Pulmonary artery endothelial cell (primary cell): ENCODE data around the gene SLC17A2. TPM values are rescaled to one million over a fixed set of nuclear protein-coding genes. Genes with fewer than 3 reads are reported as not detected.

Experiments used
- DNase-seq: peaks from one replicate; pipeline ENCODE4 v3.0.0-alpha.2; 2011; ENCODE audit warnings: low read depth, low spot score
- total RNA-seq: library from RNA; depleted of rRNA; stranded (reverse); fragments of >200 nt; gene quantifications from 2 replicates; pipeline ENCODE4 v1.2.3, GENCODE V29; 2014

SLC17A2 gene
- total RNA-seq, 1 donor from 2014 or later, result not detected

- no peak for DNase-seq
Measured at GRCh38 chr6:25883991-25884390, 46.5 kb downstream of the SLC17A2 start.

GRCh38 chr6:25883536-25883935 is 47.0 kb downstream of the SLC17A2 start:
- DNase-seq, result no peak

GRCh38 chr6:25882051-25882496 is 48.4 kb downstream of the SLC17A2 start:
- DNase-seq, result no peak

GRCh38 chr6:25880601-25881000 is 49.9 kb downstream of the SLC17A2 start:
- DNase-seq, result no peak

GRCh38 chr6:25878721-25879322 is 51.7 kb downstream of the SLC17A2 start:
- DNase-seq, result no peak

- no peak for DNase-seq
Measured at GRCh38 chr6:25875926-25876602, 54.4 kb downstream of the SLC17A2 start.

GRCh38 chr6:25875563-25875905 is 55.0 kb downstream of the SLC17A2 start:
- DNase-seq, result no peak

- no peak for DNase-seq
Measured at GRCh38 chr6:25874822-25875562, 55.5 kb downstream of the SLC17A2 start.

GRCh38 chr6:25874118-25874517 is 56.4 kb downstream of the SLC17A2 start, which contains the start of gene SLC17A3:
SLC17A3 (minus strand) TSS chr6:25874243; CDS start chr6:25868387, 5,856 bp downstream.
- DNase-seq, result no peak

GRCh38 chr6:25872814-25873213 is 57.7 kb downstream of the SLC17A2 start:
- DNase-seq, result no peak

GRCh38 chr6:25869840-25870239 is 60.7 kb downstream of the SLC17A2 start:
- DNase-seq, result no peak

GRCh38 chr6:25868436-25869183 is 61.9 kb downstream of the SLC17A2 start:
- DNase-seq, result no peak

GRCh38 chr6:25866011-25866410 is 64.5 kb downstream of the SLC17A2 start:
- DNase-seq, result no peak

- no peak for DNase-seq
Measured at GRCh38 chr6:25863360-25863759, 67.1 kb downstream of the SLC17A2 start.

Other genes starting within 250 kb of the SLC17A2 start
- not detected in 2 replicates for gene SLC17A4, start 175.9 kb downstream of the SLC17A2 start, total RNA-seq
- gene SLC17A1, start 98.6 kb downstream of the SLC17A2 start, total RNA-seq, result not detected in 2 replicates
- not detected in 2 replicates for gene SLC17A3, start 56.4 kb downstream of the SLC17A2 start, total RNA-seq
- 8.0 and 9.4 TPM in 2 replicates for gene TRIM38, start 32.1 kb upstream of the SLC17A2 start, total RNA-seq
- gene HFE, start 156.7 kb upstream of the SLC17A2 start, total RNA-seq, result 3.3 and 9.6 TPM in 2 replicates